ENCODE measurements around the gene STAT1.

STAT1 gene

GRCh38 chr2:191051825-191052778 is 38.1 kb upstream of the STAT1 start:
- DNase-seq (ENCODE audit: low read depth), result peak; percentile 54
- no peak overlapping the region for H3K4me3 ChIP-seq (ENCODE audit: low read depth, low read length)
- TF ChIP-seq CTCF (IDR thresholded peaks at IDR 0.05; ENCODE audit: insufficient read depth, low read depth, low read length, missing control alignments), result peak; percentile 43

GRCh38 chr2:191051177-191051576 is 37.2 kb upstream of the STAT1 start:
- no peak for DNase-seq (ENCODE audit: low read depth)
- TF ChIP-seq CTCF (IDR thresholded peaks at IDR 0.05; ENCODE audit: insufficient read depth, low read depth, low read length, missing control alignments), result no peak
- H3K4me3 ChIP-seq (ENCODE audit: low read depth, low read length), result no peak overlapping the region

GRCh38 chr2:191050640-191050987 is 36.6 kb upstream of the STAT1 start:
- no peak for DNase-seq (ENCODE audit: low read depth)
- H3K4me3 ChIP-seq (ENCODE audit: low read depth, low read length), result no peak overlapping the region
- no peak for TF ChIP-seq CTCF (IDR thresholded peaks at IDR 0.05; ENCODE audit: insufficient read depth, low read depth, low read length, missing control alignments)

- TF ChIP-seq CTCF (IDR thresholded peaks at IDR 0.05; ENCODE audit: insufficient read depth, low read depth, low read length, missing control alignments), result no peak
- peak; percentile 44 for DNase-seq (ENCODE audit: low read depth)
- no peak overlapping the region for H3K4me3 ChIP-seq (ENCODE audit: low read depth, low read length)
These were observed 36.0 kb upstream of the STAT1 start for GRCh38 chr2:191049728-191050639.

GRCh38 chr2:191048073-191048472 is 34.1 kb upstream of the STAT1 start:
- no peak overlapping the region for H3K4me3 ChIP-seq (ENCODE audit: low read depth, low read length)
- no peak for DNase-seq (ENCODE audit: low read depth)
- no peak for TF ChIP-seq CTCF (IDR thresholded peaks at IDR 0.05; ENCODE audit: insufficient read depth, low read depth, low read length, missing control alignments)

- TF ChIP-seq CTCF (IDR thresholded peaks at IDR 0.05; ENCODE audit: insufficient read depth, low read depth, low read length, missing control alignments), result no peak
- H3K4me3 ChIP-seq (ENCODE audit: low read depth, low read length), result no peak overlapping the region
- no peak for DNase-seq (ENCODE audit: low read depth)
These were observed 31.2 kb upstream of the STAT1 start for GRCh38 chr2:191045141-191045540.
